Activated CD4-positive, alpha-beta T cell treated with anti-CD3 and anti-CD28 coated beads, Interleukin-2, Interleukin-4, amounts not matched to agents 100 ng/mL and 50 ng/mL, durations not matched to agents 16 hours and 8 hours (primary cell): ENCODE results near the gene POLR3B.
"Not testable (repeated sequence)": the region's sequence is repeated elsewhere in the genome, so short reads cannot be mapped to it uniquely, and the experiment has no call there.

ENCODE experiments used
- DNase-seq: peaks from one replicate; pipeline ENCODE4 v3.0.0-alpha.2; 2020; ENCODE audit warnings: low spot score

Gene POLR3B

GRCh38 chr12:106461730-106462129 is 104.2 kb downstream of the POLR3B start:
- DNase-seq, result no peak

- DNase-seq, result not testable (repeated sequence)
Observed at GRCh38 chr12:106465605-106466004, 108.1 kb downstream of the POLR3B start.

- DNase-seq, result not testable (repeated sequence)
Observed at GRCh38 chr12:106475662-106476061, 118.1 kb downstream of the POLR3B start.

GRCh38 chr12:106477627-106478026 is 120.1 kb downstream of the POLR3B start:
- DNase-seq, result not testable (repeated sequence)

- no peak for DNase-seq
Observed at GRCh38 chr12:106480251-106480650, 122.7 kb downstream of the POLR3B start.

GRCh38 chr12:106481246-106481645 is 123.7 kb downstream of the POLR3B start:
- no peak for DNase-seq

- DNase-seq, result no peak
Observed at GRCh38 chr12:106487664-106488063, 130.1 kb downstream of the POLR3B start.

GRCh38 chr12:106488884-106489283 is 131.3 kb downstream of the POLR3B start:
- DNase-seq, result no peak

GRCh38 chr12:106490264-106490663 is 132.7 kb downstream of the POLR3B start:
- DNase-seq, result no peak

- no peak for DNase-seq
Observed at GRCh38 chr12:106492857-106493256, 135.3 kb downstream of the POLR3B start.

GRCh38 chr12:106493531-106493930 is 136.0 kb downstream of the POLR3B start:
- no peak for DNase-seq

- no peak for DNase-seq
Observed at GRCh38 chr12:106495354-106495965, 137.9 kb downstream of the POLR3B start.

- no peak for DNase-seq
Observed at GRCh38 chr12:106498056-106498455, 140.5 kb downstream of the POLR3B start.

- no peak for DNase-seq
Observed at GRCh38 chr12:106499628-106500027, 142.1 kb downstream of the POLR3B start.

- no peak for DNase-seq
Observed at GRCh38 chr12:106506691-106507090, 149.1 kb downstream of the POLR3B start.

GRCh38 chr12:106508966-106509365 is 151.4 kb downstream of the POLR3B start:
- no peak for DNase-seq

GRCh38 chr12:106511365-106511764 is 153.8 kb downstream of the POLR3B start:
- no peak for DNase-seq

GRCh38 chr12:106517314-106517713 is 159.8 kb downstream of the POLR3B start:
- DNase-seq, result no peak

GRCh38 chr12:106519607-106520021 is 162.1 kb downstream of the POLR3B start:
- no peak for DNase-seq

- no peak for DNase-seq
Observed at GRCh38 chr12:106521901-106522300, 164.4 kb downstream of the POLR3B start.

- DNase-seq, result no peak
Observed at GRCh38 chr12:106522708-106523107, 165.2 kb downstream of the POLR3B start.

- DNase-seq, result no peak
Observed at GRCh38 chr12:106527356-106527755, 169.8 kb downstream of the POLR3B start.

GRCh38 chr12:106541201-106541600 is 183.7 kb downstream of the POLR3B start:
- DNase-seq, result no peak

GRCh38 chr12:106551410-106551809 is 193.9 kb downstream of the POLR3B start:
- no peak for DNase-seq
